Colonic mucosa (tissue), 4 donors: ENCODE measurements around the gene KLHL34. TPM values are rescaled to one million over a fixed set of nuclear protein-coding genes. Genes with fewer than 3 reads are reported as not detected.
A peak's percentile ranks its signal among the peaks of the same experiment; 100 is the strongest.

Experiments used
- DNase-seq: peaks from one replicate; pipeline ENCODE4 v3.0.0-alpha.2; 2020
- H3K27ac ChIP-seq: fragments of 200-600 bp; one replicate; pipeline ENCODE4 v1.8.0; 2021
- H3K27me3 ChIP-seq: fragments of 200-600 bp; one replicate; pipeline ENCODE4 v1.8.0; 2021
- H3K36me3 ChIP-seq: fragments of 200-600 bp; one replicate; pipeline ENCODE4 v1.8.0; 2021
- H3K4me1 ChIP-seq: fragments of 200-600 bp; one replicate; pipeline ENCODE4 v1.8.0; 2021; ENCODE audit warnings: mild to moderate bottlenecking
- H3K4me3 ChIP-seq: fragments of 200-600 bp; one replicate; pipeline ENCODE4 v1.8.0; 2021
- H3K9ac ChIP-seq, 2 donors: one replicate each; pipeline ENCODE4 v1.7.0; 2013; ENCODE audit warnings: control low read depth in 2 of 2, low read depth in 2 of 2, low read length in 2 of 2
- H3K9me3 ChIP-seq: fragments of 200-600 bp; one replicate; pipeline ENCODE4 v1.8.0; 2021
- intact Hi-C: fragments of 100-400 bp; cut with DNase I; formaldehyde crosslinking; loops from one replicate; pipeline ENCODE4 v1.14.1; 2022
- total RNA-seq, 2 donors: library from RNA; stranded (reverse); fragmentation: NEBNext Ultra II Directional in 1 of 2; extraction: Animal tissue kit (Norgen Biotek cat#: 25700) in 1 of 2; gene quantifications; one replicate each; pipeline ENCODE4 v1.2.1, GENCODE V29; 2021
- TF ChIP-seq, protein P1 (sequence below): fragments of 200-600 bp; IDR thresholded peaks from one replicate; pipeline ENCODE4 v1.8.0; 2022; ENCODE audit warnings: antibody characterized with exemption, mild to moderate bottlenecking
- donor health status: healthy.
- donor health status: DM: no; HTN: no; CAD: no.
- donor health status: DM: no; HTN: no; CAD: no.

KLHL34 gene
- total RNA-seq, 2 donors from 2014 or later = 2.3 to 3.6 TPM

DNA sequence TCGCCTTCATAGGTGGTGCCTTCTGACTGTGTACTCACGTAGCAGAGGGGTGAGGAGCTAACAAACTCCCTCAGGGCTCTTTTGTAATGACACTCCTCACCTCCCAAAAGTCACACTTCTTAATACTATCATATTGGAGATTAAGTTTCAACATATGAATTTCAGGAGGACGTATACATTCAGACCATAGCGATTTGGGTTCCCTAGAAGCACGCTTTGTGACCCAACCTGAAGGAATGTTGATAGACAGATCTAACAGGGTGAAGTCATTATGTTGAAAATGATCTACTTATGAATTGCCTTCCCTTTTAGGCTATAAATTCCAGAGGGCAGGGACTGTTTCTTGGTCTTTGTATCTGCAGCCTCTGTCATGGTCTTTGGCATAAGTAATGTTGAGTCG, 3.2 kb upstream of the KLHL34 start:
- Histone ChIP-seq H3K9ac (no peak overlapping the region), H3K27ac (no peak overlapping the region), H3K27me3 (peaks cover 7% of the 10 kb centered on the region), H3K9me3 (no peaks in the 10 kb centered on the region), H3K36me3 (no peaks in the 10 kb centered on the region), H3K4me1 (no peaks in the 10 kb centered on the region), H3K4me3 (no peak overlapping the region)
- no peak for DNase-seq
- intact Hi-C loops = no loop called here
- TF ChIP-seq, protein P1, sequence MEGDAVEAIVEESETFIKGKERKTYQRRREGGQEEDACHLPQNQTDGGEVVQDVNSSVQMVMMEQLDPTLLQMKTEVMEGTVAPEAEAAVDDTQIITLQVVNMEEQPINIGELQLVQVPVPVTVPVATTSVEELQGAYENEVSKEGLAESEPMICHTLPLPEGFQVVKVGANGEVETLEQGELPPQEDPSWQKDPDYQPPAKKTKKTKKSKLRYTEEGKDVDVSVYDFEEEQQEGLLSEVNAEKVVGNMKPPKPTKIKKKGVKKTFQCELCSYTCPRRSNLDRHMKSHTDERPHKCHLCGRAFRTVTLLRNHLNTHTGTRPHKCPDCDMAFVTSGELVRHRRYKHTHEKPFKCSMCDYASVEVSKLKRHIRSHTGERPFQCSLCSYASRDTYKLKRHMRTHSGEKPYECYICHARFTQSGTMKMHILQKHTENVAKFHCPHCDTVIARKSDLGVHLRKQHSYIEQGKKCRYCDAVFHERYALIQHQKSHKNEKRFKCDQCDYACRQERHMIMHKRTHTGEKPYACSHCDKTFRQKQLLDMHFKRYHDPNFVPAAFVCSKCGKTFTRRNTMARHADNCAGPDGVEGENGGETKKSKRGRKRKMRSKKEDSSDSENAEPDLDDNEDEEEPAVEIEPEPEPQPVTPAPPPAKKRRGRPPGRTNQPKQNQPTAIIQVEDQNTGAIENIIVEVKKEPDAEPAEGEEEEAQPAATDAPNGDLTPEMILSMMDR = no peak

DNA sequence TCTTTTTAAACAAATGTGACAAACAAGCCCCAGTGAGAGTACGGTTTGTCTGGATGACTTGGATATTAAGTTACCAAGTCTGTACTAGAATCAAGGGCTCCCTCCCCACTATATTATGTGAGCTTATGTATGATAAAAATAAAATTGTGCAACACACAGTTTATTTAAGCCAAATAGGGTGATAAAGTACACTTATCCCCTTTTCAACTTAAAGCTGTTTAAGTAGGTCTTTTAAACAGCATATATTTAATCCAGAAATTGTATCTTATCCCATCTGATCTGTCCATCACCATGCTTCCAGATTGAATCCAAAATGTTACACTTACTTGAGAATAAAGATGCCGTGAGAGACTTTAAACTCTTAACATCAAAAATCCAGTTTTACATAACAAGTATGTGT, 2.0 kb upstream of the KLHL34 start:
- intact Hi-C loops = no loop called here
- Histone ChIP-seq H3K27ac (no peak overlapping the region), H3K4me1 (no peaks in the 10 kb centered on the region), H3K9ac (no peak overlapping the region), H3K27me3 (peaks cover 7% of the 10 kb centered on the region), H3K36me3 (no peaks in the 10 kb centered on the region), H3K4me3 (no peak overlapping the region), H3K9me3 (no peaks in the 10 kb centered on the region)
- no peak for DNase-seq
- TF ChIP-seq, protein P1 = no peak

DNA sequence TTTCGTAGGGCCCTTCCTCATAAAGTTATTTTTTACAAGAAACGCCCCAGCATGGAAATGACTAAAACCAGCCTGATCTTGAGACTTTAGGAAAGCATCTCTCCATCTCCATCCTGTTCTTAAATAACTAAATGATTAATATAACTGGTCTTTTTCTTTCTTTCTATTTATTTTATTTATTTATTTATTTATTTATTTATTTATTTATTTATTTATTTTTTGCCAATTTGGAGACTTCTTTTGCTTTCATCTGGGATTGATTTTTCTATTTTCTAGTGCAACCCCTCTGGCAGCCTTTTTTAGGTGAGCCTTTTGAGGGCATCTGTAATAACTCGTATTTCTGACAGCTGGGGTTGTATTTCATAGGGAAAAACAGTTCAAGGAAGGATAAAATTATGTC, 1.2 kb upstream of the KLHL34 start:
- DNase-seq = no peak
- no peaks in the 10 kb centered on the region for H3K4me1 ChIP-seq
- H3K36me3 ChIP-seq = no peaks in the 10 kb centered on the region
- no peak overlapping the region for H3K4me3 ChIP-seq
- no peaks in the 10 kb centered on the region for H3K9me3 ChIP-seq
- intact Hi-C loops = no loop called here
- peaks cover 7% of the 10 kb centered on the region for H3K27me3 ChIP-seq
- H3K27ac ChIP-seq = peak overlapping the region; percentile 55
- no peak overlapping the region for H3K9ac ChIP-seq
- TF ChIP-seq, protein P1 = no peak

DNA sequence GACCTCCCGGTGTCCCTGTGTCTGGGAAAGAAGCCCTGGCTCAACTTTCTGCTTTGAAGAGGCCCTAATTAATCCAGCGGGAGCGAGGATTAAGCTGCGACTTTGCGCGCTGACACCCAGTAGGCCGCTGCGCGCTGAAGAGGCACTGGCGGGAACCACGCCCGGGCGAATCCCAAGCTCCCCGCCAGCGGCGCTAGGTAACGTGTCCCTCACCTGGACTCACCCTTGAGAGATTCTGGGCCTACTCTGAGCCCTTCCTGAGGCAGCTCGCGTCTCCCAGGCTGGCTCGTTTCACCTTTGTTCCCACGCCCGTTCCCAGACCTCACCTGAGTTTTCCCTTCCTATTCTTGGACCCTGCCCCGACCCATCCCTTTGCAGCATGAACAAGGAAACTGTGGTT, 616 bp upstream of the KLHL34 start:
- H3K9me3 ChIP-seq = no peaks in the 10 kb centered on the region
- TF ChIP-seq, protein P1 = no peak
- peaks cover 7% of the 10 kb centered on the region for H3K27me3 ChIP-seq
- H3K27ac ChIP-seq = peak overlapping the region; percentile 55
- peak overlapping the region in 1 of 2 donors; percentile 55 for H3K9ac ChIP-seq
- peak; percentile 66 for DNase-seq
- H3K4me3 ChIP-seq = peak overlapping the region; percentile 30
- H3K36me3 ChIP-seq = no peaks in the 10 kb centered on the region
- no peaks in the 10 kb centered on the region for H3K4me1 ChIP-seq
- intact Hi-C loops = no loop called here

DNA sequence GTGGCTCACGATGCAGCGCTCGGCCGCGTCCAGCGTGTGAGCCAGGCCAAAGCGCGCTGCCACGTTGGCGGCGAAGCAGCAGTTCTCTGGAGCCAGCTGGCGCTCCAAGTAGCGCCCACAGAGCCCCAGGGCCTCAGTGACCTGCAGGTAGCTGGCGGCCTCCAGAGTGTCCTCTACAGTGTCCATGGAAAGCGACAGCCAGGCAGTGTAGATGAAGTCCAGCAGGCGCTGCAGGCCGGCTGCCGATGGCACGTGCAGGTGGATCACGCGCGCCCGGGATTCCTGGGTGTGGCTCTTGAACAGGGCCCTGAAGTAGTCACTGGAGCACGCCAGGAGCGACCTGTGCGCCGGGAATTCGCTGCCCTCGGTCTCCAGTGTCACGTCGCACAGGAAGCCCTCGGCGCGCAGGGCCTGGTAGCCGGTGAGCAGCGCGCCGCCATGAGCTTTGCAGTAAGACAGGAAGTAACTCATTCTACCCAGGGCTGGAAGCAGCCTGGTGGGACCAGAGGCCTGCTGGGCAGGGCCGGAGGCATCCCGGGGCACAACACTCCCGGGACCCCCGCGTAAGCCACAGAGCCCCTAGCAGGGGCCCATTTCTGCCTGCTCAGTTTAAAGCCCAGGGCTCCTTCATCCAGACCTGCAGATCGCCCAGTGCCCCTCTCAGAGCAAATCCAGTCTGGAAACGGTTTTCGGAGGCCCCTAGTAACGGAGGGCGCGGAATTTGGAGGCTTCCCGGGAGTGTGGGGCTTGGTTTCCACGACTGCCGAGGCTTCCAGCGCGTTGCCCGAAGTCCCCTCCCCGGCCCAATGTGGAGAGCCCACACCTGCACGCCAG, 595 bp downstream of the KLHL34 start:
- intact Hi-C loops = no loop called here
- Histone ChIP-seq H3K27ac (no peak overlapping the region), H3K4me1 (no peaks in the 10 kb centered on the region), H3K4me3 (peak overlapping the region; percentile 30), H3K9me3 (no peaks in the 10 kb centered on the region), H3K36me3 (no peaks in the 10 kb centered on the region), H3K9ac (no peak overlapping the region), H3K27me3 (peaks cover 7% of the 10 kb centered on the region)
- no peak for DNase-seq
- TF ChIP-seq, protein P1 = no peak
